ENCODE results near the gene PNPLA7.
"Not testable (repeated sequence)": the region's sequence is repeated elsewhere in the genome, so short reads cannot be mapped to it uniquely, and the experiment has no call there.

Gene PNPLA7

GRCh38 chr9:137411260-137411644 lies 138.9 kb downstream of the PNPLA7 start:
- no peak for DNase-seq

- no peak for DNase-seq
Observed at GRCh38 chr9:137410891-137411249, 139.3 kb downstream of the PNPLA7 start.

GRCh38 chr9:137410236-137410890 lies 139.8 kb downstream of the PNPLA7 start:
- not testable (repeated sequence) for DNase-seq
